A172 (cell line): ENCODE measurements around the gene HERPUD1. TPM values are rescaled to one million over a fixed set of nuclear protein-coding genes. Genes with fewer than 3 reads are reported as not detected.
"Not testable (repeated sequence)": the region's sequence is repeated elsewhere in the genome, so short reads cannot be mapped to it uniquely, and the experiment has no call there.

Experiments used
- DNase-seq: peaks from one replicate; pipeline ENCODE4 v3.0.0-alpha.2; 2015; ENCODE audit warnings: low spot score
- total RNA-seq: library from RNA; depleted of rRNA; stranded (reverse); fragments of >200 nt; shearing (Covaris generic); gene quantifications from 2 replicates; pipeline ENCODE4 v1.2.3, GENCODE V29; 2014

The HERPUD1 gene
- total RNA-seq, 1 experiment from 2014 or later = 35.0 TPM

GRCh38 chr16:56933828-56934598 is 2.1 kb downstream of the HERPUD1 start:
- no peak for DNase-seq

DNA sequence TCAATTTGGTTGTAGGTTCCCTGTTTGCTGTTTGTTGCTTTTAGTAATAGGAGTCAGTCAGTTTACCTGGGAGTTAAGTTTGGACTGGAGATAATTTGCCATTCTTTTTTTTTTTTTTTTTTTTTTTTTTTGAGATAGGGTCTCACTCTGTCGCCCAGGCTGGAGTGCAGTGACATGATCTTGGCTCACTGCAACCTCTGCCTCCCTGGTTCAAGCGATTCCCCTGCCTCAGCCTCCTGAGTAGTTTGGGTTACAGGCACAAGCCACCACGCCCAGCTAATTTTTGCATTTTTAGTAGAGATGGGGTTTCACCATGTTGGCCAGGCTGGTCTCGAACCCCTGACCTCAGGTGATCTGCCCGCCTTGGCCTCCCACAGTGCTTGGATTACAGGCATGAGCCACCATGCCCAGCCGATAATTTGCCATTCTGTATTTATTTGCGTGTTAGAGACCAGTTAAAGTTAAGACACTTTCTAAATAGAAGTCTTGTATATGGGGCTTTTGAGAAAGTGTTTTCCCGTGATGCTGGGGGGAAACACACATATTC is 2.7 kb downstream of the HERPUD1 start:
- DNase-seq = not testable (repeated sequence)

DNA sequence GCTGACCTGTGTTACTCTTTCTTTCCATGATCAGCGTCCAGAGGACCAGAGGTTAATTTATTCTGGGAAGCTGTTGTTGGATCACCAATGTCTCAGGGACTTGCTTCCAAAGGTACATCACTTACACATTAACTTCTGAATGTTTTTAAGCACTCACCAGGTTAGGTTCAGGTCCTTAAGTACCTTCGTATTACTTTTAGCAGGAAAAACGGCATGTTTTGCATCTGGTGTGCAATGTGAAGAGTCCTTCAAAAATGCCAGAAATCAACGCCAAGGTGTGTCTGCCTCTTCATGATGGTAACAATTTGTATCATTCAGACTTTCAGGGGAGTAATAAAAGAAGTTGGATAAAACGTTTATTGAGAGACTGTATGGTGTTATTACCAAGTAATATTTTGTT is 3.3 kb downstream of the HERPUD1 start:
- DNase-seq = no peak

GRCh38 chr16:56936491-56936890 is 4.5 kb downstream of the HERPUD1 start:
- no peak for DNase-seq

DNA sequence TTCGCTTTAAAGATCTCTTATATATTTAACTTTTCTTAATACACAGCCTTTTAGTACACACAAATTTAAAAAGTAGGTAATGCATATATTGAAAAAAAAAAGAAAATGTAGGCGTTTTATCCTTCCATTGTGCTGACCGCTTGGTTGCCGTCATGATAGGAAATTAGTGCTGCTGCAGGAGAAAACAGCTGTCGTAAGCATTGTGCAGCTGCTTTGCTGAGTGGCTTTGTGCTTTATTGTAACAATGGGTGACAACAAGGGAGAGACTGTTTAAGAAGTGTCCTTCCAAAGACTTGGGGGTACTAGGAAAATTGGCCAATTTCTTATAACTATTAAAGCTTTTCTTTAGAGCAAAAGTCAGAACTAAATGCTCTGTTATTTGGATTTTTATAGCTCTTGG is 5.0 kb downstream of the HERPUD1 start:
- no peak for DNase-seq

GRCh38 chr16:56938664-56939513 is 6.9 kb downstream of the HERPUD1 start:
- no peak for DNase-seq

DNA sequence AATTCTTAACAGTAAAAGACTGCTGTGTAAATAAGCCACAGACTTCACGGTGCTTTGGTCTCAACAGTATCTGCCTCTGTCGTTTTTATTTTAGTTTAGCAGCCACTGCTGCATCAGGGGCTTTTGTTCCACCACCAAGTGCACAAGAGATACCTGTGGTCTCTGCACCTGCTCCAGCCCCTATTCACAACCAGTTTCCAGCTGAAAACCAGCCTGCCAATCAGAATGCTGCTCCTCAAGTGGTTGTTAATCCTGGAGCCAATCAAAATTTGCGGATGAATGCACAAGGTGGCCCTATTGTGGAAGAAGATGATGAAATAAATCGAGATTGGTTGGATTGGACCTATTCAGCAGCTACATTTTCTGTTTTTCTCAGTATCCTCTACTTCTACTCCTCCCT is 7.9 kb downstream of the HERPUD1 start:
- no peak for DNase-seq

DNA sequence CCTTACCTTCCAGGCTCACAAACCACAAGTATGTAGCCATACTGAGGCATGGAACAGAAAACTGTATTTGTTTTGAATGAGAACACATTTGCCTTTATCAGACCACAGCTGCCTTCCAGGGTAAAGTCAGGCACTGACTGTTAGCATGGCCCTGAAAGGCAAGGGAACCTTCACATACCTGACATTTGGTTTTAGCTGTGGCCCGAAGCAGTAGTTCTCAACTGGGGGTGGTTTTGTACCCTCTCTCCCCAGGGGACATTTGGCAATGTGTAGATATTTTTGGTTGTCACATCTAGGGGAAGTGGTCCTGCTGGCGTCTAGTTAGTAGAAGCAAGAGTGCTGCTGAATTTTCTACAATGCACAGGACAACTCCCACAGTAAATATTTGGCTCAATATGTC is 9.2 kb downstream of the HERPUD1 start:
- no peak for DNase-seq

- DNase-seq = no peak
Measured at GRCh38 chr16:56941856-56942331, 10.0 kb downstream of the HERPUD1 start.

DNA sequence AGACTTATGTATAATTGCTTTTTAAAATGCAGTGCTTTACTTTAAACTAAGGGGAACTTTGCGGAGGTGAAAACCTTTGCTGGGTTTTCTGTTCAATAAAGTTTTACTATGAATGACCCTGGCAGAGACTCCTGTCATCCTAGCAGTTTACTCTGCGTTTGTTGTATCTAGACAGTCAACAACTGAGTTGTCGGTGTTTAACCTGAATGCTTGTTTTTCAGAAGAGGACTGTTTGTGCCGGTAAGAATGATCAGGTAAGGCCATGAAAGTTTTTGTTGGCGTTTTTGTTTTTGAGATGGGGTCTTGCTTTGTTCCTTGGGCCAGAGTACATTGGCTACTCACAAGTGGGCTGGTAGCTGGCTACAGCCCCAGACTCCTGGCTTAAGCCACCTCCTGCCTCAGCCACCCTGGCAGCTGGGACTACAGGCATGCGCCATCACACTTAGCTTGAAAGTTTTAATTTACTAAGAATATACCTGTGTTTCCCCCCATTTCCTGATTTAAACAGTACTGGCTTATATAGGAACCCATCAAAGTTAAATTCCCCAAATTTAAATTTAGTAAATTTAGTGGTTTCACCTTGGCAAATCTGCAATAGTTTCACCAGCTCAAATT is 11.9 kb downstream of the HERPUD1 start:
- DNase-seq = no peak

- no peak for DNase-seq
Measured at GRCh38 chr16:56944954-56945839, 13.3 kb downstream of the HERPUD1 start.

DNA sequence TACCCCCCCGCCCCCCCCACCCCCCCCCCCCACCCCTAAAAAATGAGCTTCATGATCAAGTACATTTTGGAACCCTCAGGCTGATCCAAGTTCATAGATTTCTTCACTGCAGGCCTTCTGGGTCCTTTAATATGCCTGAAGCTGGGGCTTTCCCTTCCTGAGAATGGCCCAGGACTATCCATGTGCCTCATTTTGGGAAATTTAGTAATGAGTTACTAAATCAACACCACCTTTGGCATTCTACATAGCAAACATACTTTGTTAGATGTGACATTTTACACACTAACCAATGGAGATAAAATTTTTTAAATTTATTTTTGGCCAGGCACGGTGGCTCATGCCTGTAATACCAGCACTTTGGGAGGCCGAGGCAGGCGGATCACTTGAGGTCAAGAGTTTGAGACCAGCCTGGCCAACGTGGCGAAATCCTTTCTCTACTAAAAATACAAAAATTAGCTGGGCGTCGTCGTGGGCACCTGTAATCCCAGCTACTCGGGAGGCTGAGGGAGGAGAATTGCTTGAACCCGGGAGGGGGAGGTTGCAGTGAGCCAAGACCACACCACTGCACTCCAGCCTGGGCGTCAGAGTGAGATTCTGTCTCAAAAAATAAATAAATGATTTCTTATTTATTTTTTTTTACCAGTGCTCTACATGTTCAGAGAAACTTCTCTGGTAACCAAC is 14.0 kb downstream of the HERPUD1 start:
- DNase-seq = no peak

DNA sequence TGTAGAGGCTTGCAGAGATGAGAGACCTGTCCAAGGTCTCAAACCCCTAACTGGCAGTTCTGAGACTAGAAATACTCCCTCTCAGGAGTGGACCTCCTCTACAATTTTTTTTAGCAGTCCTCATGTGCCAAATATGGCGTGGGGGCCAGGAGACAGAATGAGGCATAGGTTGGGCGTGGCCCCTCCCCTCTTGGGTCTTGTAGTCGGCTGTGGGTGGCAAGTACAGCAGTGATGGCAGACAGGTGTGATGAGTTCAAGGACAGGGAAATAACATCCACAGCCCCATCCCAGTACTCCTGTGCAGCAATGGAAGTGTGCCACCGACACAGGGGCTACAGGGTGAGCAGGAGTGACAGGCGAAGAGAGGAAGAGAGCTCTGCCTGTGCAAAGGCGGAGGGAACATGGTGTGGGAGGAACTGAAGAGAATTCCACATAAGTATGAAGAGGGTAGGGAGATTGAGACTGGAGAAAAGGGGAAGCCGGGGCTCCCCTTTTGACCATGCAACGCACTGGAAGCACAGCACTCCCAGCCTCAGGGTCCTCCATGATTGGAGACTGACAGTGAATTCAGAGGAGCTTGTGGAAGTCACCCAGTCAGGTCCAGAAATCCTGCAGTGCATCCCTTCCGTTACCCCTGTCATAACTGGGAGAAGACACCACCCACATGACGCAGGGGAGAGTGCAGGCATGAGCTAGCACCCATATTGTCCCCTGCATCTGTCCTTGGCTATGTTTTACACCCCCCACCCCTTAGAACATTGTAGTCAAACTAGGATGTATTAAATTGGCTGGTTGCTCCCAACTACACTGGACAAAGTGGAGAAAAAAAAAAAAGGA is 15.0 kb downstream of the HERPUD1 start:
- no peak for DNase-seq

GRCh38 chr16:56947604-56947995 is 15.7 kb downstream of the HERPUD1 start:
- DNase-seq = no peak

DNA sequence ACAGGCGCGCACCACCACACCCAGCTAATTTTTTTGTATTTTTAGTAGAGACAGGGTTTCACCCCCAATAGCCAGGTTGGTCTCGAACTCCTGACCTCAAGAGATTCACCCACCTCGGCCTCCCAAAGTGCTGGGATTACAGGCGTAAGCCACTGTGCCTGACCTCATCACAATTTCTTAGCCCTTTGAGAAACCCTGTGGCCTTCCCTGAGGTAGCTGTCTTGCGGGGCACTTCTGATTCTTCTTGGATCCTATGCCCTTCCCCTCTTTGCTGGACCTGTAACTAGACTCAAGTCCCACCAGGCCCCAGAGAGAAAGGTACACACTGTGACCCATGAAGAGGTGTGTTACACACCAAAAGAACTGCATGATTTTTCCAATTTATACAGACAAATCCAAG is 16.3 kb downstream of the HERPUD1 start:
- DNase-seq = no peak

GRCh38 chr16:56950051-56950450 is 18.1 kb downstream of the HERPUD1 start:
- DNase-seq = no peak

DNA sequence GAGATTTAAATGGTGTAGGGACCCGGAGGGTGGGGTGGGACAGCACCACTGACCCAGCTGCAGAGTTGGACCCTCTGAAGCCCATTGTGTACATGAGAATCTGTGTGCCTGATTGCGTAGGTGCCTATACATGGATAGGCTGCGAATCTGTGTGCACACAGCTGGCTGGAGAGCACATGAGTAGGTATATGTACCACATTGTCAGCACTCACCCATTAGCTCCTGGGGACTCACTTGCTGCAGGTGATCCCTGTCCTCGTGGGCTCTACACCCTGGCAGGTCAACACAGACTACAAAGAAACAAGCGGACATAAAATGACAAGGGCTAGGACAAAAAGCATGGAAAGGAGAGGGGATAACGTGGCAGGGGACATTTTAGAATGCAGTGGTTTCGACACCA is 18.5 kb downstream of the HERPUD1 start:
- DNase-seq = no peak

GRCh38 chr16:56950881-56951771 is 19.2 kb downstream of the HERPUD1 start:
- peak; percentile 63 for DNase-seq

DNA sequence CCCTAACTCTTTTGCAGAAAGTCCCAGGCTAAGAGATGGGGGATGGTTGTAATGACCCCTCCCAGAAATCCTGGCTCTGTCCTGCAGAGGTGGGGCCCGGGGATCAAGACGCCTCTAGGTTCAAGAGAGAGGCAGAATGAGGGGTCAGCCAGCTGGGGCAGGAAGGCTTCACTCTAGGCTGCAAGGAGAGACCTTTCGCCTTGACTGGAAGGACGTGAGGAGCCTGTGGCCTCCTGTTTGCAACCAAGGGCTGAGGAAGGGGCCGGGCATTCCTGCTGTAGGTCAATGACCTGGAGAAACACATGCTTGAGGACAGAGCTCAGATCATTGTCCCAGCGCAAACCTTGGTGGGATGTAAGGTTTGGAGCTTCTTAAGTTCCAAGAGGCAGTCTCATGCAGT is 21.1 kb downstream of the HERPUD1 start:
- DNase-seq = no peak
